B cell (primary cell): ENCODE data around the gene MRPL46. TPM values are rescaled to one million over a fixed set of nuclear protein-coding genes. Genes with fewer than 3 reads are reported as not detected.

ENCODE experiments used
- ATAC-seq: fragments of 200-7000 bp; cut with Tn5 transposase; one replicate; pipeline ENCODE4 v1.10.0; 2021; ENCODE audit warnings: low read depth, mild to moderate bottlenecking, moderate number of reproducible peaks, moderate library complexity
- CTCF ChIA-PET: fragments of 350-600 bp; sonication (Branson Sonifier 250); formaldehyde crosslinking; loops from one replicate; lab custom pipeline; 2021; ENCODE audit warnings: antibody characterized with exemption, inconsistent platforms; lab: Charles Lee
- POLR2A ChIA-PET: fragments of 350-600 bp; sonication (Branson Sonifier 250); formaldehyde crosslinking; loops from one replicate; lab custom pipeline; 2021; ENCODE audit warnings: antibody characterized with exemption; lab: Charles Lee
- DNase-seq: peaks from one replicate; pipeline ENCODE4 v3.0.0; 2013
- H2AFZ ChIP-seq: 2 replicates; pipeline ENCODE4 v1.6.1; 2012; ENCODE audit warnings: mild to moderate bottlenecking, low read depth, low read length; ENCODE audit not compliant: insufficient read depth, poor library complexity, severe bottlenecking
- H3K27ac ChIP-seq, 2 donors: 1 replicate in 1 of 2; 2 replicates in 1 of 2; pipeline ENCODE4 v1.5.1; 2012 to 2013; ENCODE audit warnings: low read length in 2 of 2, mild to moderate bottlenecking in 2 of 2, moderate library complexity in 1 of 2
- H3K27me3 ChIP-seq, 4 experiments: fragments of 200-600 bp in 1 of 4; sonication (generic) in 1 of 4; replicated peaks in 1 of 4; 1 replicate in 2 of 4; 2 replicates in 2 of 4; pipeline versions ENCODE4 v1.6.1 to v1.7.0; 2013 to 2016; ENCODE audit warnings: low read length in 3 of 4, mild to moderate bottlenecking in 2 of 4, mixed read lengths in 1 of 4, moderate library complexity in 1 of 4; ENCODE audit not compliant: insufficient read depth in 4 of 4, control insufficient read depth in 3 of 4; ENCODE audit errors: control extremely low read depth in 1 of 4
- H3K36me3 ChIP-seq, 2 experiments: replicated peaks in 1 of 2; 1 replicate in 1 of 2; 2 replicates in 1 of 2; pipeline versions ENCODE4 v1.6.1 to v1.7.1; 2013; ENCODE audit warnings: low read length in 1 of 2; ENCODE audit not compliant: insufficient read depth in 2 of 2, control insufficient read depth in 1 of 2; ENCODE audit errors: control extremely low read depth in 1 of 2, extremely low read depth in 1 of 2
- H3K4me1 ChIP-seq, 2 donors: fragments of 200-600 bp in 1 of 2; sonication (generic) in 1 of 2; 1 replicate in 1 of 2; 2 replicates in 1 of 2; pipeline versions ENCODE4 v1.5.1 to v1.6.1; 2013 to 2017; ENCODE audit warnings: low read length in 2 of 2; ENCODE audit not compliant: control insufficient read depth in 2 of 2, insufficient read depth in 2 of 2
- H3K4me2 ChIP-seq: replicated peaks from 2 replicates; pipeline ENCODE3; 2012; ENCODE audit warnings: mild to moderate bottlenecking, low read depth, low read length; ENCODE audit not compliant: poor library complexity, severe bottlenecking
- H3K4me3 ChIP-seq, 5 experiments: fragments of 200-600 bp in 1 of 5; sonication (generic) in 1 of 5; 1 replicate in 3 of 5; 2 replicates in 2 of 5; pipeline versions ENCODE4 v1.5.1 to v1.7.0; 2011 to 2016; ENCODE audit warnings: low read length in 4 of 5, mild to moderate bottlenecking in 4 of 5, low read depth in 2 of 5, control low read depth in 1 of 5, moderate library complexity in 1 of 5; ENCODE audit not compliant: insufficient read depth in 1 of 5; ENCODE audit errors: control extremely low read depth in 1 of 5, extremely low read depth in 1 of 5
- H3K79me2 ChIP-seq: fragments of 200-600 bp; sonication (generic); one replicate; pipeline ENCODE4 v1.6.0; 2016; ENCODE audit warnings: low read length; ENCODE audit not compliant: control insufficient read depth, insufficient read depth
- H3K9ac ChIP-seq: fragments of 200-600 bp; sonication (generic); 2 replicates; pipeline ENCODE4 v1.6.1; 2017; ENCODE audit warnings: mild to moderate bottlenecking, low read length, moderate library complexity
- H3K9me3 ChIP-seq, 3 donors: one replicate each; pipeline versions ENCODE4 v1.6.1 to v1.7.1; 2013; ENCODE audit warnings: low read length in 2 of 3; ENCODE audit not compliant: control insufficient read depth in 2 of 3, insufficient read depth in 1 of 3; ENCODE audit errors: control extremely low read depth in 1 of 3
- H4K20me1 ChIP-seq: 2 replicates; pipeline ENCODE4 v1.6.0; 2012; ENCODE audit warnings: mild to moderate bottlenecking, low read length; ENCODE audit not compliant: insufficient read depth, control insufficient read depth, poor library complexity, severe bottlenecking
- H3K27ac Mint-ChIP-seq: one replicate; pipeline ENCODE4 v1.8.0; 2021; ENCODE audit warnings: mixed read lengths
- H3K27me3 Mint-ChIP-seq: one replicate; pipeline ENCODE4 v1.8.0; 2021; ENCODE audit warnings: mixed read lengths
- H3K4me1 Mint-ChIP-seq: one replicate; pipeline ENCODE4 v1.8.0; 2021; ENCODE audit warnings: mixed read lengths
- H3K4me3 Mint-ChIP-seq: one replicate; pipeline ENCODE4 v1.8.0; 2021; ENCODE audit warnings: mixed read lengths
- H3K9me3 Mint-ChIP-seq: one replicate; pipeline ENCODE4 v1.8.0; 2022; ENCODE audit warnings: mixed read lengths; ENCODE audit not compliant: insufficient read depth
- CTCF ChIP-seq: fragments of 200-600 bp; IDR thresholded peaks from one replicate; pipeline ENCODE4 v1.8.0; 2022; ENCODE audit warnings: antibody characterized with exemption, mild to moderate bottlenecking
- EZH2 ChIP-seq: IDR thresholded peaks from 2 replicates; pipeline ENCODE4 v1.6.1; 2012; ENCODE audit warnings: borderline replicate concordance, low read depth, mild to moderate bottlenecking, moderate library complexity, low read length; ENCODE audit not compliant: insufficient read depth, poor library complexity, severe bottlenecking
- WGBS: methylation state at CpG from one replicate; pipeline ENCODE4 v1.1.5; 2013; ENCODE audit warnings: missing lambda C conversion rate; ENCODE audit not compliant: insufficient coverage; 5-methylcytosine and 5-hydroxymethylcytosine counted together
- intact Hi-C: fragments of 100-400 bp; cut with micrococcal nuclease; formaldehyde crosslinking; loops from one replicate; pipeline ENCODE4 v1.10.0; 2022
- polyA plus RNA-seq: library from polyadenylated mRNA; depleted of rRNA; stranded (reverse); fragments of >200 nt; gene quantifications from 2 replicates; pipeline ENCODE4 v1.2.3, GENCODE V29; 2012
- total RNA-seq, 2 donors: library from RNA; stranded (reverse); fragments of 120-200 nt in 1 of 2; gene quantifications; 1 replicate in 1 of 2; 2 replicates in 1 of 2; pipeline versions ENCODE4 v1.2.3 to v1.2.4, GENCODE V29; 2013 to 2022

Gene MRPL46
- total and polyA plus RNA-seq, 2 donors (not counting 1 experiment from before 2014, with no cell fraction given), result 14.3 to 24.6 TPM

- Histone ChIP-seq H3K9ac (no peak overlapping the region), H3K27me3 (peaks cover 0 to 4% (median 0%) of the 10 kb centered on the region in 4 experiments), H3K27ac (no peak overlapping the region), H3K4me1 (no peaks in the 10 kb centered on the region), H4K20me1 (no peaks in the 10 kb centered on the region), H2AFZ (no peak overlapping the region), H3K4me3 (no peak overlapping the region), H3K79me2 (no peaks in the 10 kb centered on the region), H3K4me2 (no peak overlapping the region), H3K36me3 (no peaks in the 10 kb centered on the region), H3K9me3 (no peaks in the 10 kb centered on the region)
- intact Hi-C loops, result no loop called here
- H3K27me3 Mint-ChIP-seq, result peaks cover 41% of the 10 kb centered on the region
- no peaks in the 10 kb centered on the region for H3K4me1 Mint-ChIP-seq
- no peak overlapping the region for H3K27ac Mint-ChIP-seq
- no peak for DNase-seq
- ATAC-seq, result no peak
- no peak for TF ChIP-seq EZH2
- no peak for TF ChIP-seq CTCF
- no peak overlapping the region for H3K4me3 Mint-ChIP-seq
- POLR2A ChIA-PET, result no interaction called here
- no peaks in the 10 kb centered on the region for H3K9me3 Mint-ChIP-seq
- CTCF ChIA-PET, result no interaction called here
These were observed 37.1 kb downstream of the MRPL46 start for GRCh38 chr15:88430051-88430450.

GRCh38 chr15:88428805-88429605, 38.2 kb downstream of the MRPL46 start:
- Histone ChIP-seq H3K4me2 (no peak overlapping the region), H3K9ac (no peak overlapping the region), H3K4me3 (no peak overlapping the region), H3K4me1 (no peaks in the 10 kb centered on the region), H3K36me3 (no peaks in the 10 kb centered on the region), H2AFZ (no peak overlapping the region), H3K79me2 (no peaks in the 10 kb centered on the region), H4K20me1 (no peaks in the 10 kb centered on the region), H3K9me3 (no peaks in the 10 kb centered on the region), H3K27ac (no peak overlapping the region), H3K27me3 (peaks cover 0 to 4% (median 0%) of the 10 kb centered on the region in 4 experiments)
- DNase-seq, result no peak
- ChIA-PET POLR2A (no interaction called here), CTCF (no interaction called here)
- Mint-ChIP-seq H3K27me3 (peaks cover 41% of the 10 kb centered on the region), H3K9me3 (no peaks in the 10 kb centered on the region), H3K4me3 (no peak overlapping the region), H3K4me1 (no peaks in the 10 kb centered on the region), H3K27ac (no peak overlapping the region)
- WGBS, result 89% methylated on average over 9 of the region's 12 CpGs
- no peak for TF ChIP-seq CTCF
- TF ChIP-seq EZH2, result no peak
- intact Hi-C loops, result no loop called here
- ATAC-seq, result no peak
